ENCODE data around the gene PPARG.

The PPARG gene

GRCh38 chr3:12287727-12288181, 1.1 kb upstream of the PPARG start:
- peaks cover 12% of the 10 kb centered on the region for H3K4me1 Mint-ChIP-seq (ENCODE audit: low read depth)
- peak overlapping the region; percentile 60 for H3K4me3 Mint-ChIP-seq
- peaks cover 6% of the 10 kb centered on the region for H3K9me3 Mint-ChIP-seq
- peaks cover 67% of the 10 kb centered on the region for H3K27me3 Mint-ChIP-seq
- H3K27ac Mint-ChIP-seq = no peak overlapping the region
- no peak for DNase-seq
- no peaks in the 10 kb centered on the region for H3K36me3 Mint-ChIP-seq (ENCODE audit: low read depth)

GRCh38 chr3:12289524-12289923, 654 bp downstream of the PPARG start:
- Mint-ChIP-seq H3K36me3 (ENCODE audit: low read depth) (no peaks in the 10 kb centered on the region), H3K9me3 (peaks cover 6% of the 10 kb centered on the region), H3K4me1 (ENCODE audit: low read depth) (peaks cover 13% of the 10 kb centered on the region), H3K27me3 (peaks cover 62% of the 10 kb centered on the region), H3K4me3 (no peak overlapping the region), H3K27ac (no peak overlapping the region)
- DNase-seq = no peak

GRCh38 chr3:12292770-12293169, 3.9 kb downstream of the PPARG start:
- no peak for DNase-seq
- peaks cover 7% of the 10 kb centered on the region for H3K4me1 Mint-ChIP-seq (ENCODE audit: low read depth)
- H3K9me3 Mint-ChIP-seq = no peaks in the 10 kb centered on the region
- H3K27me3 Mint-ChIP-seq = peaks cover 40% of the 10 kb centered on the region
- H3K4me3 Mint-ChIP-seq = no peak overlapping the region
- H3K36me3 Mint-ChIP-seq (ENCODE audit: low read depth) = no peaks in the 10 kb centered on the region
- no peak overlapping the region for H3K27ac Mint-ChIP-seq

GRCh38 chr3:12294885-12295580, 6.2 kb downstream of the PPARG start:
- H3K27ac Mint-ChIP-seq = no peak overlapping the region
- peaks cover 23% of the 10 kb centered on the region for H3K27me3 Mint-ChIP-seq
- no peaks in the 10 kb centered on the region for H3K9me3 Mint-ChIP-seq
- H3K4me1 Mint-ChIP-seq (ENCODE audit: low read depth) = peaks cover 2% of the 10 kb centered on the region
- no peak for DNase-seq
- H3K4me3 Mint-ChIP-seq = no peak overlapping the region
- no peaks in the 10 kb centered on the region for H3K36me3 Mint-ChIP-seq (ENCODE audit: low read depth)

GRCh38 chr3:12296511-12296910, 7.6 kb downstream of the PPARG start:
- no peak overlapping the region for H3K4me3 Mint-ChIP-seq

GRCh38 chr3:12299026-12299425, 10.2 kb downstream of the PPARG start:
- DNase-seq = no peak
- H3K27me3 Mint-ChIP-seq = peaks cover 18% of the 10 kb centered on the region
- H3K36me3 Mint-ChIP-seq (ENCODE audit: low read depth) = no peaks in the 10 kb centered on the region
- H3K4me1 Mint-ChIP-seq (ENCODE audit: low read depth) = no peaks in the 10 kb centered on the region
- H3K9me3 Mint-ChIP-seq = no peaks in the 10 kb centered on the region
- H3K4me3 Mint-ChIP-seq = no peak overlapping the region
- no peak overlapping the region for H3K27ac Mint-ChIP-seq

More at GRCh38 chr3:12296511-12296910, 7.6 kb downstream of the PPARG start:
- DNase-seq = no peak
- H3K27ac Mint-ChIP-seq = no peak overlapping the region
- peaks cover 19% of the 10 kb centered on the region for H3K27me3 Mint-ChIP-seq
- no peaks in the 10 kb centered on the region for H3K36me3 Mint-ChIP-seq (ENCODE audit: low read depth)
- H3K4me1 Mint-ChIP-seq (ENCODE audit: low read depth) = peaks cover 2% of the 10 kb centered on the region
- H3K9me3 Mint-ChIP-seq = no peaks in the 10 kb centered on the region

GRCh38 chr3:12300137-12300536, 11.3 kb downstream of the PPARG start:
- Mint-ChIP-seq H3K27me3 (peaks cover 20% of the 10 kb centered on the region), H3K4me1 (ENCODE audit: low read depth) (no peaks in the 10 kb centered on the region), H3K4me3 (no peak overlapping the region), H3K9me3 (no peaks in the 10 kb centered on the region), H3K27ac (no peak overlapping the region), H3K36me3 (ENCODE audit: low read depth) (no peaks in the 10 kb centered on the region)
- no peak for DNase-seq

GRCh38 chr3:12301031-12301430, 12.2 kb downstream of the PPARG start:
- H3K4me3 Mint-ChIP-seq = no peak overlapping the region

GRCh38 chr3:12301513-12301912, 12.6 kb downstream of the PPARG start:
- Mint-ChIP-seq H3K4me1 (ENCODE audit: low read depth) (no peaks in the 10 kb centered on the region), H3K36me3 (ENCODE audit: low read depth) (no peaks in the 10 kb centered on the region), H3K4me3 (no peak overlapping the region), H3K27ac (no peak overlapping the region), H3K9me3 (no peaks in the 10 kb centered on the region), H3K27me3 (peaks cover 27% of the 10 kb centered on the region)
- no peak for DNase-seq

More at GRCh38 chr3:12301031-12301430, 12.2 kb downstream of the PPARG start:
- Mint-ChIP-seq H3K9me3 (no peaks in the 10 kb centered on the region), H3K4me1 (ENCODE audit: low read depth) (no peaks in the 10 kb centered on the region), H3K27me3 (peaks cover 27% of the 10 kb centered on the region), H3K36me3 (ENCODE audit: low read depth) (no peaks in the 10 kb centered on the region), H3K27ac (no peak overlapping the region)
- no peak for DNase-seq

GRCh38 chr3:12302564-12302963, 13.7 kb downstream of the PPARG start:
- Mint-ChIP-seq H3K27me3 (peaks cover 31% of the 10 kb centered on the region), H3K9me3 (no peaks in the 10 kb centered on the region), H3K27ac (no peak overlapping the region), H3K4me1 (ENCODE audit: low read depth) (peaks cover 2% of the 10 kb centered on the region), H3K36me3 (ENCODE audit: low read depth) (no peaks in the 10 kb centered on the region), H3K4me3 (no peak overlapping the region)
- no peak for DNase-seq

- Mint-ChIP-seq H3K4me1 (ENCODE audit: low read depth) (peaks cover 9% of the 10 kb centered on the region), H3K36me3 (ENCODE audit: low read depth) (no peaks in the 10 kb centered on the region), H3K27me3 (peaks cover 34% of the 10 kb centered on the region), H3K9me3 (no peaks in the 10 kb centered on the region), H3K4me3 (no peak overlapping the region), H3K27ac (no peak overlapping the region)
- no peak for DNase-seq
These were observed 14.7 kb downstream of the PPARG start for GRCh38 chr3:12303534-12303933.

GRCh38 chr3:12303993-12304392, 15.1 kb downstream of the PPARG start:
- Mint-ChIP-seq H3K27me3 (peaks cover 34% of the 10 kb centered on the region), H3K4me3 (no peak overlapping the region), H3K4me1 (ENCODE audit: low read depth) (peaks cover 13% of the 10 kb centered on the region), H3K36me3 (ENCODE audit: low read depth) (no peaks in the 10 kb centered on the region), H3K27ac (no peak overlapping the region), H3K9me3 (no peaks in the 10 kb centered on the region)
- DNase-seq = no peak

- Mint-ChIP-seq H3K9me3 (no peaks in the 10 kb centered on the region), H3K4me3 (no peak overlapping the region), H3K27ac (no peak overlapping the region), H3K36me3 (ENCODE audit: low read depth) (no peaks in the 10 kb centered on the region), H3K27me3 (peaks cover 35% of the 10 kb centered on the region), H3K4me1 (ENCODE audit: low read depth) (peaks cover 23% of the 10 kb centered on the region)
- no peak for DNase-seq
These were observed 18.3 kb downstream of the PPARG start for GRCh38 chr3:12307136-12307535.

- H3K4me1 Mint-ChIP-seq (ENCODE audit: low read depth) = peaks cover 24% of the 10 kb centered on the region
- no peak for DNase-seq
- H3K27ac Mint-ChIP-seq = no peak overlapping the region
- H3K36me3 Mint-ChIP-seq (ENCODE audit: low read depth) = no peaks in the 10 kb centered on the region
- no peak overlapping the region for H3K4me3 Mint-ChIP-seq
- no peaks in the 10 kb centered on the region for H3K9me3 Mint-ChIP-seq
- H3K27me3 Mint-ChIP-seq = peaks cover 30% of the 10 kb centered on the region
These were observed 19.6 kb downstream of the PPARG start for GRCh38 chr3:12308517-12308916.

- Mint-ChIP-seq H3K27ac (no peak overlapping the region), H3K4me1 (ENCODE audit: low read depth) (peaks cover 24% of the 10 kb centered on the region)
These were observed 20.8 kb downstream of the PPARG start for GRCh38 chr3:12309716-12310115.

More at GRCh38 chr3:12309716-12310115, 20.8 kb downstream of the PPARG start:
- Mint-ChIP-seq H3K36me3 (ENCODE audit: low read depth) (no peaks in the 10 kb centered on the region), H3K27me3 (peaks cover 31% of the 10 kb centered on the region), H3K9me3 (no peaks in the 10 kb centered on the region), H3K4me3 (no peak overlapping the region)
- DNase-seq = no peak
